SH-SY5Y (cell line): ENCODE results near the gene CENPX.

Source experiments
- GATA2 ChIP-seq: IDR thresholded peaks from 2 replicates; pipeline ENCODE4 v1.6.1; 2011; ENCODE audit warnings: mild to moderate bottlenecking, low read depth, low read length
- GATA3 ChIP-seq: IDR thresholded peaks from 2 replicates; pipeline ENCODE4 v1.6.1; 2011; ENCODE audit warnings: low read depth, mild to moderate bottlenecking, low read length, moderate library complexity

DNA sequence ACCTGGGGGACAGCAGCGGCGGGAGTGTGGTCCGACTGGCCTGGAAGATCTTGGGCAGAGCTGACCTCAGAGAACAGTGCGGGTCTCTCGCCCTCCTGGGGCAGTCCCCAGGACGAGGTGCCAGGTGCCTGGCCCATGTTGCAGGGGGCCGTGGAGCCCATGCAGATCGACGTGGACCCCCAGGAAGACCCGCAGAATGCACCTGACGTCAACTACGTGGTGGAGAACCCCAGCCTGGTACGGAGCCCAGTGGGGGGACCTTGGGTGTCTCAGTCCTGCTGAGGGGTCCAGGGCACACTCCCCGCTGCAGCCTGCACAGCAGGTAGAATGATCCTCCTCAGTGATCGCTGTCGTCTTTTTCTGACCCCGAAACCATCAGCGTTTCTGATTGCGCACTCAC is 30.5 kb upstream of the CENPX start:
- TF ChIP-seq GATA2 (no peak), GATA3 (no peak)
